ENCODE measurements around the gene NME4.

The NME4 gene

GRCh38 chr16:425082-425718, 28.2 kb downstream of the NME4 start, which contains the start of gene RAB11FIP3:
Gene RAB11FIP3, plus strand, starts transcription at chr16:425649. Its CDS starts 358 bp downstream, at chr16:426007.
- Histone ChIP-seq H3K36me3 (no peaks in the 10 kb centered on the region), H3K4me1 (peaks cover 0 to 48% (median 32%) of the 10 kb centered on the region in 4 donors), H3K4me3 (peak within 1 kb of the TSS; percentile 65 to 83), H3K27ac (peak within 1 kb of the TSS; percentile 95 to 97), H3K9me3 (no peaks in the 10 kb centered on the region), H3K27me3 (no peaks in the 10 kb centered on the region)
- intact Hi-C loops (cut with DNase I; ENCODE audit: low total_unique reads): no loop called here
- peak in 1 of 2 experiments; percentile 12 for TF ChIP-seq CTCF (IDR thresholded peaks at IDR 0.05)
- peak; percentile 81 to 91 for DNase-seq

DNA sequence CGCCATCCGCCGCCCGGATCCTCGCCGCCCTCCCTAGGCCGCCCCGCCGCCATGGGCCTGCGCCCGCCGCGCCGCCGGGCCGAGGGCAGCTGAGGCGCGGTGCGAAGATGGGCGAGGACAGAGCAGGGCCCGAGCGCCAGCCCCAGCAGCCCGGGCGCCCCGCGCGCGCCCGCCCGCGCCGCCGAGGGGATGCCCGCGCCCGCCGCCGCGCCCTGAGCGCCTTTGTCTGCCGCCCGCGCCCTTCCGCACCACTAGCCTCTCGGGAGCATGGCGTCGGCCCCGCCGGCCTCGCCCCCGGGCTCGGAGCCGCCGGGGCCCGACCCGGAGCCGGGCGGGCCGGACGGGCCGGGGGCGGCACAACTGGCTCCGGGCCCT, 28.7 kb downstream of the NME4 start:
- Histone ChIP-seq H3K4me3 (peak overlapping the region; percentile 65 to 83), H3K9me3 (no peaks in the 10 kb centered on the region), H3K27me3 (no peaks in the 10 kb centered on the region), H3K36me3 (no peaks in the 10 kb centered on the region), H3K4me1 (peaks cover 0 to 48% (median 32%) of the 10 kb centered on the region in 4 donors), H3K27ac (peak overlapping the region; percentile 95 to 97)
- no peak for DNase-seq
- intact Hi-C loops (cut with DNase I; ENCODE audit: low total_unique reads): no loop called here
- no peak for TF ChIP-seq CTCF (IDR thresholded peaks at IDR 0.05)

DNA sequence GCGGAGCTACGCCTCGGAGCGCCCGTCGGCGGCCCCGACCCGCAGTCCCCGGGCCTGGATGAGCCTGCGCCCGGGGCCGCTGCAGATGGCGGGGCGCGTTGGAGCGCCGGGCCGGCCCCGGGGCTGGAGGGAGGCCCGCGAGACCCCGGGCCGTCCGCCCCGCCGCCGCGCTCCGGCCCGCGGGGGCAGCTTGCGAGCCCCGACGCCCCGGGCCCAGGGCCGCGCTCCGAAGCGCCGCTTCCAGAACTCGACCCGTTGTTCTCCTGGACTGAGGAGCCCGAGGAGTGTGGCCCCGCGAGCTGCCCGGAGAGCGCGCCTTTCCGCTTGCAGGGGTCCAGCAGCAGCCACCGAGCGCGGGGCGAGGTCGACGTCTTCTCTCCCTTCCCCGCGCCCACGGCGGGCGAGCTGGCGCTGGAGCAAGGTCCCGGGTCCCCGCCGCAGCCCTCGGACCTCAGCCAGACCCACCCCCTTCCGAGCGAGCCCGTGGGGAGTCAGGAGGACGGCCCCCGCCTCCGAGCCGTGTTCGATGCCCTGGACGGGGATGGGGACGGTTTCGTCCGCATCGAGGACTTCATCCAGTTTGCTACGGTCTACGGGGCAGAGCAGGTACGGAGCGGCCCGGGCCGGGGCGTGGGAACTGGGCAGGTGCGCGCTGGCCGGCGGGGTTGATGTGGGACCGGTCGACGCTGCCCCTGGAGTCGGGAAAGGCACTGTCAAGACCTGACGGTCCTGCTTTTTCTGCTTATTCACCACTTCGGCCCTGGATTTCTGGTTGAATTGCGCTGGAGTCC, 29.3 kb downstream of the NME4 start:
- intact Hi-C loops (cut with DNase I; ENCODE audit: low total_unique reads): no loop called here
- DNase-seq: peak in 1 of 2 donors; percentile 68
- no peak for TF ChIP-seq CTCF (IDR thresholded peaks at IDR 0.05)
- H3K9me3 ChIP-seq: no peaks in the 10 kb centered on the region
- peak overlapping the region; percentile 65 to 83 for H3K4me3 ChIP-seq
- H3K4me1 ChIP-seq: peaks cover 0 to 48% (median 32%) of the 10 kb centered on the region in 4 donors
- H3K27ac ChIP-seq: peak overlapping the region; percentile 59 to 95
- H3K27me3 ChIP-seq: no peaks in the 10 kb centered on the region
- no peaks in the 10 kb centered on the region for H3K36me3 ChIP-seq

GRCh38 chr16:426906-427249, 29.9 kb downstream of the NME4 start:
- no peaks in the 10 kb centered on the region for H3K9me3 ChIP-seq
- H3K27me3 ChIP-seq: no peaks in the 10 kb centered on the region
- H3K36me3 ChIP-seq: no peaks in the 10 kb centered on the region
- DNase-seq: peak in 1 of 2 donors; percentile 27
- peak overlapping the region; percentile 59 to 95 for H3K27ac ChIP-seq
- H3K4me3 ChIP-seq: peak overlapping the region; percentile 65 to 83
- peaks cover 0 to 48% (median 32%) of the 10 kb centered on the region in 4 donors for H3K4me1 ChIP-seq
- no peak for TF ChIP-seq CTCF (IDR thresholded peaks at IDR 0.05)
- intact Hi-C loops (cut with DNase I; ENCODE audit: low total_unique reads): no loop called here

DNA sequence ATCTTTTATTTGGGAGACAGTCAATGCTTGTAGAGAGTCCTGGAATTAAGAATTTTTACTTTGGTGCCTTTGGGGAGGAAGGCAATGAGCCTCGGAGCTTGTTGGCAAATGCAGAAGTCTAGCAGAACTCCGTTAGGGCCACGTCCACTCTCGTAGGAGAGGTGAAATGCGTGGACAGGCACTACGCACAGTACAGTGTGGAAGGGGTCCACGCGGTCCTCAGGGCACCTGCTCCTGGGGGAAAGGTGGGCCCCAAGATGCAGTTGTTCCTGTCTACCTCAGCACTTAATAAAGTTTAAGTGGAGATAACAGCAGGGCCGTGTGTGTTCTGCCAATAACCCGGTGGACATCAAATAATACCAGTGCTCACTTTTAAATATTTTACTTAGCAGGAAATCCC, 30.3 kb downstream of the NME4 start:
- TF ChIP-seq CTCF (IDR thresholded peaks at IDR 0.05): no peak
- peak overlapping the region; percentile 59 to 95 for H3K27ac ChIP-seq
- DNase-seq: no peak
- H3K27me3 ChIP-seq: no peaks in the 10 kb centered on the region
- intact Hi-C loops (cut with DNase I; ENCODE audit: low total_unique reads): no loop called here
- H3K4me3 ChIP-seq: peak overlapping the region; percentile 65 to 83
- no peaks in the 10 kb centered on the region for H3K36me3 ChIP-seq
- peaks cover 0 to 48% (median 32%) of the 10 kb centered on the region in 4 donors for H3K4me1 ChIP-seq
- H3K9me3 ChIP-seq: no peaks in the 10 kb centered on the region

All from tibial artery (tissue), 4 donors.